ENCODE measurements around the gene PRSS38.

DNA sequence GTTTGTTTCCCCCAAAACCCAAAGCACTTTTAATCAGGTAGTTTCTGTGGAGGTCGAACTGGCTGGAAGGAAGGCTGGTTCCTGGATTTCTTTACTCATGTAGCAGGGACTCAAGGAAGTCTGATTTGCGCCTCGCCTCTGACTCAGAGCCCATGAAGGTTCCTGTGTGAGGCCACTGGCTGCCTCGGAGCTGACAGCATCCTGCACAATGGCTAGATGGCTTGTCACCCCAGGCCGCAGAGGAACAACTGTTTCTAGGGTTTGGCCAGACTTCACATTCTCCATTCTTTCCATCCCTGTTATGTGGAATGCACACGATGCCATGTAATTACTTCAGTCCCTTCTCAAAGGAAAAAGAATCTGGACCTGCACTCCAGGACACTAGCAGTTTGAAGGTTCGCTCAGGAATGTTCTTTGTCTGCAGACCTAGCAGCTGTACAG is 39.1 kb upstream of the PRSS38 start:
- TF ChIP-seq, protein P1, sequence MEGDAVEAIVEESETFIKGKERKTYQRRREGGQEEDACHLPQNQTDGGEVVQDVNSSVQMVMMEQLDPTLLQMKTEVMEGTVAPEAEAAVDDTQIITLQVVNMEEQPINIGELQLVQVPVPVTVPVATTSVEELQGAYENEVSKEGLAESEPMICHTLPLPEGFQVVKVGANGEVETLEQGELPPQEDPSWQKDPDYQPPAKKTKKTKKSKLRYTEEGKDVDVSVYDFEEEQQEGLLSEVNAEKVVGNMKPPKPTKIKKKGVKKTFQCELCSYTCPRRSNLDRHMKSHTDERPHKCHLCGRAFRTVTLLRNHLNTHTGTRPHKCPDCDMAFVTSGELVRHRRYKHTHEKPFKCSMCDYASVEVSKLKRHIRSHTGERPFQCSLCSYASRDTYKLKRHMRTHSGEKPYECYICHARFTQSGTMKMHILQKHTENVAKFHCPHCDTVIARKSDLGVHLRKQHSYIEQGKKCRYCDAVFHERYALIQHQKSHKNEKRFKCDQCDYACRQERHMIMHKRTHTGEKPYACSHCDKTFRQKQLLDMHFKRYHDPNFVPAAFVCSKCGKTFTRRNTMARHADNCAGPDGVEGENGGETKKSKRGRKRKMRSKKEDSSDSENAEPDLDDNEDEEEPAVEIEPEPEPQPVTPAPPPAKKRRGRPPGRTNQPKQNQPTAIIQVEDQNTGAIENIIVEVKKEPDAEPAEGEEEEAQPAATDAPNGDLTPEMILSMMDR (IDR thresholded peaks at IDR 0.05): no peak
- TF ChIP-seq POLR2A (IDR thresholded peaks at IDR 0.05): no peak
